NCI-H748 (cell line): Measurements from ENCODE around the gene SEC22B.
"Not testable (repeated sequence)": the region's sequence is repeated elsewhere in the genome, so short reads cannot be mapped to it uniquely, and the experiment has no call there.

Experiments used
- DNase-seq: peaks from one replicate; lab custom pipeline; 2025; ENCODE audit not compliant: unreplicated experiment; lab: John Stamatoyannopoulos, UW

Gene SEC22B

GRCh38 chr1:120176092-120176855 lies at the start of gene SEC22B:
Gene SEC22B, minus strand, starts transcription at chr1:120176520. Its CDS starts 139 bp downstream, at chr1:120176381.
- peak; percentile 96 for DNase-seq

GRCh38 chr1:120217933-120218332 lies 41.6 kb upstream of the SEC22B start:
- not testable (repeated sequence) for DNase-seq

- not testable (repeated sequence) for DNase-seq
Measured at GRCh38 chr1:120217175-120217929, 41.0 kb upstream of the SEC22B start.

GRCh38 chr1:120213606-120214005 lies 37.3 kb upstream of the SEC22B start:
- DNase-seq = not testable (repeated sequence)

- DNase-seq = not testable (repeated sequence)
Measured at GRCh38 chr1:120210754-120211153, 34.4 kb upstream of the SEC22B start.

GRCh38 chr1:120196863-120197775 lies 20.8 kb upstream of the SEC22B start:
- DNase-seq = not testable (repeated sequence)

GRCh38 chr1:120188626-120189025 lies 12.3 kb upstream of the SEC22B start:
- DNase-seq = not testable (repeated sequence)

- DNase-seq = not testable (repeated sequence)
Measured at GRCh38 chr1:120182176-120182707, 5.9 kb upstream of the SEC22B start.

GRCh38 chr1:120179811-120180690 lies 3.7 kb upstream of the SEC22B start:
- peak; percentile 30 for DNase-seq

GRCh38 chr1:120178799-120179756 lies 2.8 kb upstream of the SEC22B start:
- no peak for DNase-seq

GRCh38 chr1:120178058-120178457 lies 1.7 kb upstream of the SEC22B start:
- not testable (repeated sequence) for DNase-seq

GRCh38 chr1:120175688-120176087 lies 632 bp downstream of the SEC22B start:
- DNase-seq = not testable (repeated sequence)

GRCh38 chr1:120164761-120165160 lies 11.6 kb downstream of the SEC22B start:
- DNase-seq = not testable (repeated sequence)

- DNase-seq = not testable (repeated sequence)
Measured at GRCh38 chr1:120162015-120162414, 14.3 kb downstream of the SEC22B start.

- DNase-seq = not testable (repeated sequence)
Measured at GRCh38 chr1:120158495-120158894, 17.8 kb downstream of the SEC22B start.

- DNase-seq = not testable (repeated sequence)
Measured at GRCh38 chr1:120158086-120158485, 18.2 kb downstream of the SEC22B start.

- DNase-seq = not testable (repeated sequence)
Measured at GRCh38 chr1:120150138-120150822, 26.0 kb downstream of the SEC22B start.
